ENCODE data around the gene PKD2. TPM values are rescaled to one million over a fixed set of nuclear protein-coding genes. Genes with fewer than 3 reads are reported as not detected.
"Not testable (repeated sequence)": the region's sequence is repeated elsewhere in the genome, so short reads cannot be mapped to it uniquely, and the experiment has no call there.

Gene PKD2
- total and polyA plus RNA-seq, 2 donors (not counting 1 experiment from before 2014, with no cell fraction given) = 109 to 158 TPM

- no peaks in the 10 kb centered on the region for H3K4me1 ChIP-seq (ENCODE audit: control insufficient read depth, extremely low read depth, insufficient read depth, low read length)
- TF ChIP-seq, protein P1, sequence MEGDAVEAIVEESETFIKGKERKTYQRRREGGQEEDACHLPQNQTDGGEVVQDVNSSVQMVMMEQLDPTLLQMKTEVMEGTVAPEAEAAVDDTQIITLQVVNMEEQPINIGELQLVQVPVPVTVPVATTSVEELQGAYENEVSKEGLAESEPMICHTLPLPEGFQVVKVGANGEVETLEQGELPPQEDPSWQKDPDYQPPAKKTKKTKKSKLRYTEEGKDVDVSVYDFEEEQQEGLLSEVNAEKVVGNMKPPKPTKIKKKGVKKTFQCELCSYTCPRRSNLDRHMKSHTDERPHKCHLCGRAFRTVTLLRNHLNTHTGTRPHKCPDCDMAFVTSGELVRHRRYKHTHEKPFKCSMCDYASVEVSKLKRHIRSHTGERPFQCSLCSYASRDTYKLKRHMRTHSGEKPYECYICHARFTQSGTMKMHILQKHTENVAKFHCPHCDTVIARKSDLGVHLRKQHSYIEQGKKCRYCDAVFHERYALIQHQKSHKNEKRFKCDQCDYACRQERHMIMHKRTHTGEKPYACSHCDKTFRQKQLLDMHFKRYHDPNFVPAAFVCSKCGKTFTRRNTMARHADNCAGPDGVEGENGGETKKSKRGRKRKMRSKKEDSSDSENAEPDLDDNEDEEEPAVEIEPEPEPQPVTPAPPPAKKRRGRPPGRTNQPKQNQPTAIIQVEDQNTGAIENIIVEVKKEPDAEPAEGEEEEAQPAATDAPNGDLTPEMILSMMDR (conservative IDR thresholded peaks at IDR 0.05 in 1 of 2, IDR thresholded peaks at IDR 0.05 in 1 of 2; ENCODE audit: low read depth in 1 of 2, low read length in 2 of 2) = no peak
- no peak for TF ChIP-seq EZH2 (IDR thresholded peaks at IDR 0.05; ENCODE audit: low read length, missing control alignments)
- H4K20me1 ChIP-seq (ENCODE audit: control insufficient read depth, extremely low read depth, insufficient read depth, low read length) = no peaks in the 10 kb centered on the region
- H3K4me3 ChIP-seq (replicated peaks in 1 of 4; ENCODE audit: control extremely low read depth in 1 of 4, insufficient read depth in 1 of 4, low read depth in 3 of 4, low read length in 4 of 4) = no peak overlapping the region
- no peak overlapping the region for H3K9ac ChIP-seq (ENCODE audit: insufficient read depth, low read length)
- no peaks in the 10 kb centered on the region for H3K79me2 ChIP-seq (ENCODE audit: control insufficient read depth, insufficient read depth, low read length)
- no peak overlapping the region for H2AFZ ChIP-seq (ENCODE audit: low read length)
- no peaks in the 10 kb centered on the region for H3K9me3 ChIP-seq (ENCODE audit: control insufficient read depth, insufficient read depth, low read depth, low read length)
- DNase-seq (ENCODE audit: low read depth in 2 of 2) = no peak
- no peak overlapping the region for H3K27ac ChIP-seq (ENCODE audit: insufficient read depth, low read length)
- H3K4me2 ChIP-seq (ENCODE audit: extremely low read depth, insufficient read depth, low read length) = no peak overlapping the region
- H3K36me3 ChIP-seq (ENCODE audit: control insufficient read depth, insufficient read depth, low read length) = no peaks in the 10 kb centered on the region
- no peaks in the 10 kb centered on the region for H3K27me3 ChIP-seq (ENCODE audit: control insufficient read depth, insufficient read depth, low read length)
Measured at GRCh38 chr4:87989765-87990164, 17.7 kb upstream of the PKD2 start.

- Histone ChIP-seq H3K36me3 (ENCODE audit: control insufficient read depth, insufficient read depth, low read length) (no peaks in the 10 kb centered on the region), H3K4me3 (replicated peaks in 1 of 4; ENCODE audit: control extremely low read depth in 1 of 4, insufficient read depth in 1 of 4, low read depth in 3 of 4, low read length in 4 of 4) (no peak overlapping the region), H3K27me3 (ENCODE audit: control insufficient read depth, insufficient read depth, low read length) (no peaks in the 10 kb centered on the region), H3K9ac (ENCODE audit: insufficient read depth, low read length) (no peak overlapping the region), H3K79me2 (ENCODE audit: control insufficient read depth, insufficient read depth, low read length) (no peaks in the 10 kb centered on the region), H3K27ac (ENCODE audit: insufficient read depth, low read length) (no peak overlapping the region), H4K20me1 (ENCODE audit: control insufficient read depth, extremely low read depth, insufficient read depth, low read length) (no peaks in the 10 kb centered on the region), H3K4me2 (ENCODE audit: extremely low read depth, insufficient read depth, low read length) (no peak overlapping the region), H3K9me3 (ENCODE audit: control insufficient read depth, insufficient read depth, low read depth, low read length) (no peaks in the 10 kb centered on the region), H3K4me1 (ENCODE audit: control insufficient read depth, extremely low read depth, insufficient read depth, low read length) (no peaks in the 10 kb centered on the region), H2AFZ (ENCODE audit: low read length) (no peak overlapping the region)
- TF ChIP-seq EZH2 (IDR thresholded peaks at IDR 0.05; ENCODE audit: low read length, missing control alignments) = no peak
- TF ChIP-seq, protein P1 (conservative IDR thresholded peaks at IDR 0.05 in 1 of 2, IDR thresholded peaks at IDR 0.05 in 1 of 2; ENCODE audit: low read depth in 1 of 2, low read length in 2 of 2) = no peak
- DNase-seq (ENCODE audit: low read depth in 2 of 2) = no peak
Measured at GRCh38 chr4:87995435-87995834, 12.0 kb upstream of the PKD2 start.

DNA sequence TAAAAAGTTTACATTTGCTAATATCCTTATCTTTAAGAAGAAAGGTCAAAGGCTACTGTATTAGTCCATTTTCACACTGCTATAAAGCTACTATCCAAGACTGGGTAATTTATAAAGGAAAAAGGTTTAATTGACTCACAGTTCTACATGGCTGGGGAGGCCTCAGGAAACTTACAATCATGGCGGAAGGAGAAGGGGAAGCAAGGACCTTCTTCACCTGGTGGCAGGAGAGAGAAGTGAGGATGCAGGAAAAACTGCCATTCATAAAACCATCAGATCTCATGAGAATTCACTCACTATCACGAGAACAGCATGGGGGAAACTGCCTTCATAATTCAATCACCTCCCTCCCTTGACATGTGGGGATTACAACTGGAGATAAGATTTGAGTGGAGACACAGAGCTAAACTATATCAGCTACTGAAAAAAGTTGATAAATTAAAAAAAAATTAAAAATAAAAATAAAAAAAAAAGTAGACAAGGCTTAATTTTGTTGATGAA, 8.2 kb upstream of the PKD2 start:
- H3K27me3 ChIP-seq (ENCODE audit: control insufficient read depth, insufficient read depth, low read length); H3K9ac ChIP-seq (ENCODE audit: insufficient read depth, low read length); H2AFZ ChIP-seq (ENCODE audit: low read length); H3K27ac ChIP-seq (ENCODE audit: insufficient read depth, low read length); H3K4me1 ChIP-seq (ENCODE audit: control insufficient read depth, extremely low read depth, insufficient read depth, low read length); H4K20me1 ChIP-seq (ENCODE audit: control insufficient read depth, extremely low read depth, insufficient read depth, low read length); H3K36me3 ChIP-seq (ENCODE audit: control insufficient read depth, insufficient read depth, low read length); H3K9me3 ChIP-seq (ENCODE audit: control insufficient read depth, insufficient read depth, low read depth, low read length); H3K79me2 ChIP-seq (ENCODE audit: control insufficient read depth, insufficient read depth, low read length); DNase-seq (ENCODE audit: low read depth in 2 of 2); H3K4me2 ChIP-seq (ENCODE audit: extremely low read depth, insufficient read depth, low read length); H3K4me3 ChIP-seq (replicated peaks in 1 of 4; ENCODE audit: control extremely low read depth in 1 of 4, insufficient read depth in 1 of 4, low read depth in 3 of 4, low read length in 4 of 4): not testable (repeated sequence)

Data from fibroblast of lung (primary cell).